ENCODE results near the gene TSSC4. TPM values are rescaled to one million over a fixed set of nuclear protein-coding genes. Genes with fewer than 3 reads are reported as not detected.
A peak's percentile ranks its signal among the peaks of the same experiment; 100 is the strongest.

TSSC4 gene
- total RNA-seq, 1 donor from 2014 or later = 80.8 TPM

DNA sequence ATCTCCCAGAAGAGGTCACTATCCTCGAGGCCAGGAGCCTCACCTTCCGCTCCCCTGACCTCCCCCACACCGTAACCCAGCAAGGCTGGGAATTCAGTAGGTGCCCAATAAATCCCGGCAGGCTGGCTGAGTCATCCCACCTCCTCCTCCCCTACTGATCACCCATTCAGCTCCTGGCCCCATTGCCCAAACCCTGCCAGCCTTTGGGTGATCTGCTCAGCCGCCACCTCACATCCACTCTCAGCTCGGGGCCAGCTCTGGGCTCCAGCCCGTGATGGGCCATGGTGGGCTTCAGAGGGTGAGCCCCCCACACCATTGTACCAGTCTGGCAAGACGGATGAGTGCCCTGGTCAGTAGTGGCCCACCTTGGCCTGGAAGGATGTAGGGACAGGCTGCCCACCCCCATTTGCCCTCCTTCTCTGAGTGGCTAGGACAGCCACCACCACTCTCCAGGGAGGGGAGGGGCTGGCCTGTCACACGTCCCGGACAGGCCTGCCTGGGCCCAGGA lies 35.5 kb downstream of the TSSC4 start:
- no peaks in the 10 kb centered on the region for H3K27me3 ChIP-seq (ENCODE audit: control insufficient read depth, insufficient read depth, low read length)
- no peak for DNase-seq (ENCODE audit: low read depth)
- TF ChIP-seq, protein P1, sequence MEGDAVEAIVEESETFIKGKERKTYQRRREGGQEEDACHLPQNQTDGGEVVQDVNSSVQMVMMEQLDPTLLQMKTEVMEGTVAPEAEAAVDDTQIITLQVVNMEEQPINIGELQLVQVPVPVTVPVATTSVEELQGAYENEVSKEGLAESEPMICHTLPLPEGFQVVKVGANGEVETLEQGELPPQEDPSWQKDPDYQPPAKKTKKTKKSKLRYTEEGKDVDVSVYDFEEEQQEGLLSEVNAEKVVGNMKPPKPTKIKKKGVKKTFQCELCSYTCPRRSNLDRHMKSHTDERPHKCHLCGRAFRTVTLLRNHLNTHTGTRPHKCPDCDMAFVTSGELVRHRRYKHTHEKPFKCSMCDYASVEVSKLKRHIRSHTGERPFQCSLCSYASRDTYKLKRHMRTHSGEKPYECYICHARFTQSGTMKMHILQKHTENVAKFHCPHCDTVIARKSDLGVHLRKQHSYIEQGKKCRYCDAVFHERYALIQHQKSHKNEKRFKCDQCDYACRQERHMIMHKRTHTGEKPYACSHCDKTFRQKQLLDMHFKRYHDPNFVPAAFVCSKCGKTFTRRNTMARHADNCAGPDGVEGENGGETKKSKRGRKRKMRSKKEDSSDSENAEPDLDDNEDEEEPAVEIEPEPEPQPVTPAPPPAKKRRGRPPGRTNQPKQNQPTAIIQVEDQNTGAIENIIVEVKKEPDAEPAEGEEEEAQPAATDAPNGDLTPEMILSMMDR (IDR thresholded peaks at IDR 0.05; ENCODE audit: insufficient read depth, low read length, severe bottlenecking) = no peak
- no peak for FAIRE-seq
- no peaks in the 10 kb centered on the region for H3K36me3 ChIP-seq (ENCODE audit: control insufficient read depth, insufficient read depth, low read length)
- no peak overlapping the region for H3K4me3 ChIP-seq (ENCODE audit: low read depth, low read length)

- Histone ChIP-seq H3K36me3 (ENCODE audit: control insufficient read depth, insufficient read depth, low read length) (no peaks in the 10 kb centered on the region), H3K4me3 (ENCODE audit: low read depth, low read length) (no peak overlapping the region), H3K27me3 (ENCODE audit: control insufficient read depth, insufficient read depth, low read length) (no peaks in the 10 kb centered on the region)
- TF ChIP-seq, protein P1 (IDR thresholded peaks at IDR 0.05; ENCODE audit: insufficient read depth, low read length, severe bottlenecking) = no peak
- FAIRE-seq (no peak), DNase-seq (ENCODE audit: low read depth) (no peak)
These were observed 36.0 kb downstream of the TSSC4 start for GRCh38 chr11:2436521-2437031.

DNA sequence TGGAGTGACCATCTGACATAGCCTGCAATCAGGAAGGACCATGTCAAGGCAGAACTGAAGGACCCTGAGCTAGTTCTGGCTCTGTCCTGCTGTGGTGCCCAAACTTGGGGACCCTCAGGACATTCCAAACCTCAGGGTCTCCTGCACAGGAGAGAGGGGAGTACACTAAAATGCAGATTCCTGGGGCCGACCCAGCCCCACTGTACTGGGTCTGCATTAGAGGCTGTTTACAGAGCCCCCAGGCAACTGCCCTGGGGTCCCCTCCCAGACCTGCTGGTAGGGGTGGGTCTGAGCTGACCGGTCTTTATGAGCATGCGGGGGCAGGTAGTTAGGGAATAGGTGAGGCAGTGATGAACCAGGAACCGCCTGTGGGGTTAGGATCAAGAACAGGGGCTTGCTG lies 37.0 kb downstream of the TSSC4 start:
- Histone ChIP-seq H3K4me3 (ENCODE audit: low read depth, low read length) (no peak overlapping the region), H3K27me3 (ENCODE audit: control insufficient read depth, insufficient read depth, low read length) (no peaks in the 10 kb centered on the region), H3K36me3 (ENCODE audit: control insufficient read depth, insufficient read depth, low read length) (no peaks in the 10 kb centered on the region)
- TF ChIP-seq, protein P1 (IDR thresholded peaks at IDR 0.05; ENCODE audit: insufficient read depth, low read length, severe bottlenecking) = no peak
- FAIRE-seq (peak; percentile 70), DNase-seq (ENCODE audit: low read depth) (no peak)

GRCh38 chr11:2439820-2440219 lies 39.3 kb downstream of the TSSC4 start:
- no peak for FAIRE-seq
- no peak overlapping the region for H3K4me3 ChIP-seq (ENCODE audit: low read depth, low read length)
- TF ChIP-seq, protein P1 (IDR thresholded peaks at IDR 0.05; ENCODE audit: insufficient read depth, low read length, severe bottlenecking) = no peak
- H3K27me3 ChIP-seq (ENCODE audit: control insufficient read depth, insufficient read depth, low read length) = peaks cover 5% of the 10 kb centered on the region
- no peak for DNase-seq (ENCODE audit: low read depth)
- H3K36me3 ChIP-seq (ENCODE audit: control insufficient read depth, insufficient read depth, low read length) = no peaks in the 10 kb centered on the region

GRCh38 chr11:2440646-2441045 lies 40.1 kb downstream of the TSSC4 start:
- TF ChIP-seq, protein P1 (IDR thresholded peaks at IDR 0.05; ENCODE audit: insufficient read depth, low read length, severe bottlenecking) = no peak
- Histone ChIP-seq H3K27me3 (ENCODE audit: control insufficient read depth, insufficient read depth, low read length) (peaks cover 5% of the 10 kb centered on the region), H3K36me3 (ENCODE audit: control insufficient read depth, insufficient read depth, low read length) (no peaks in the 10 kb centered on the region), H3K4me3 (ENCODE audit: low read depth, low read length) (no peak overlapping the region)
- DNase-seq (ENCODE audit: low read depth) (no peak), FAIRE-seq (no peak)

GRCh38 chr11:2441171-2441570 lies 40.6 kb downstream of the TSSC4 start:
- Histone ChIP-seq H3K4me3 (ENCODE audit: low read depth, low read length) (no peak overlapping the region), H3K27me3 (ENCODE audit: control insufficient read depth, insufficient read depth, low read length) (peaks cover 5% of the 10 kb centered on the region), H3K36me3 (ENCODE audit: control insufficient read depth, insufficient read depth, low read length) (no peaks in the 10 kb centered on the region)
- no peak for DNase-seq (ENCODE audit: low read depth)
- TF ChIP-seq, protein P1 (IDR thresholded peaks at IDR 0.05; ENCODE audit: insufficient read depth, low read length, severe bottlenecking) = no peak
- FAIRE-seq = no peak

Measured in bronchial epithelial cell (primary cell).